Measurements from ENCODE around the gene CEP78. TPM values are rescaled to one million over a fixed set of nuclear protein-coding genes. Genes with fewer than 3 reads are reported as not detected.

CEP78 gene
- total RNA-seq, 1 experiment from 2014 or later: 57.8 TPM

- Mint-ChIP-seq H3K9me3 (no peaks in the 10 kb centered on the region), H3K27ac (no peak overlapping the region), H3K27me3 (ENCODE audit: low read depth) (no peaks in the 10 kb centered on the region; the same call in 1 of the 2 replicates), H3K4me3 (no peak overlapping the region), H3K36me3 (ENCODE audit: insufficient read depth in 1 of 3, low read depth in 3 of 3) (no peaks in the 10 kb centered on the region; a peak in 2 of 7 replicates), H3K4me1 (peaks cover 21 to 22% of the 10 kb centered on the region in 2 experiments)
- Histone ChIP-seq H3K23me2 (ENCODE audit: insufficient read length, low read depth, low read length, poor library complexity, severe bottlenecking) (peaks cover 7% of the 10 kb centered on the region), H3K4me2 (ENCODE audit: insufficient read depth, insufficient read length, low read length) (no peak overlapping the region), H3K14ac (ENCODE audit: insufficient read depth, low read length) (no peak overlapping the region), H2BK20ac (ENCODE audit: low read depth, low read length, poor library complexity, severe bottlenecking) (no peak overlapping the region), H4K91ac (ENCODE audit: insufficient read length, low read depth, low read length) (no peak overlapping the region), H4K20me1 (ENCODE audit: control insufficient read depth, insufficient read depth, insufficient read length) (no peaks in the 10 kb centered on the region), H3K9ac (ENCODE audit: extremely low read depth, insufficient read length, low read length) (no peak overlapping the region), H3K4me1 (ENCODE audit: insufficient read depth, low read length) (no peaks in the 10 kb centered on the region), H2BK12ac (ENCODE audit: insufficient read length, low read depth, low read length) (no peak overlapping the region), H3K9me3 (ENCODE audit: control insufficient read depth, low read depth, low read length) (no peaks in the 10 kb centered on the region), H4K5ac (ENCODE audit: insufficient read length, low read depth, low read length) (no peak overlapping the region), H3K27ac (ENCODE audit: insufficient read length, low read depth, low read length) (no peak overlapping the region), H2BK5ac (ENCODE audit: insufficient read length, low read length) (no peak overlapping the region), H2AK5ac (ENCODE audit: insufficient read length, low read length) (no peak overlapping the region), H3K27me3 (ENCODE audit: insufficient read depth, low read length) (no peaks in the 10 kb centered on the region), H2BK120ac (ENCODE audit: low read depth, low read length, poor library complexity, severe bottlenecking) (no peak overlapping the region), H3K23ac (ENCODE audit: insufficient read length, low read depth, low read length) (no peak overlapping the region), H3K79me1 (ENCODE audit: insufficient read depth, low read depth, low read length, poor library complexity, severe bottlenecking) (no peaks in the 10 kb centered on the region), H3T11ph (ENCODE audit: low read length) (no peak overlapping the region), H4K8ac (replicated peaks; ENCODE audit: insufficient read length, low read depth, low read length) (no peak overlapping the region), H3K79me2 (ENCODE audit: insufficient read depth, low read length) (peaks cover under 1% of the 10 kb centered on the region; the same call in 1 of the 2 replicates), H3K18ac (ENCODE audit: insufficient read length, low read depth, low read length) (no peak overlapping the region), H3K4ac (ENCODE audit: low read depth, low read length) (no peak overlapping the region), H2BK15ac (ENCODE audit: low read depth, low read length) (no peak overlapping the region), H3K56ac (ENCODE audit: insufficient read length, low read depth, low read length) (no peak overlapping the region), H2AFZ (ENCODE audit: low read length) (no peak overlapping the region)
- no CpG with 5 or more reads among the region's 6 CpGs for WGBS (ENCODE audit: extremely low coverage, insufficient read length, low lambda C conversion rate)
- TF ChIP-seq CTCF (conservative IDR thresholded peaks at IDR 0.05): no peak
- DNase-seq: no peak
Observed at GRCh38 chr9:78292026-78292425, 56.2 kb downstream of the CEP78 start.
